SU-DHL-6 (cell line): Measurements from ENCODE around the gene TMEM184C.
A peak's percentile ranks its signal among the peaks of the same experiment; 100 is the strongest.

Experiments used
- H2AFZ ChIP-seq: fragments of 200-600 bp; sonication (generic); 2 replicates; pipeline ENCODE4 v1.6.1; 2014; ENCODE audit warnings: low read depth, mild to moderate bottlenecking, moderate library complexity, mixed read lengths, antibody characterized with exemption, low read length; ENCODE audit not compliant: severe bottlenecking
- H3F3A ChIP-seq: fragments of 200-600 bp; shearing (Covaris generic); 2 replicates; pipeline ENCODE4 v1.6.0; 2016; ENCODE audit warnings: antibody characterized with exemption, mild to moderate bottlenecking; ENCODE audit not compliant: insufficient read depth
- H3K27ac ChIP-seq: fragments of 200-600 bp; sonication (generic); 2 replicates; pipeline ENCODE4 v1.5.1; 2016; ENCODE audit warnings: low read depth, mild to moderate bottlenecking, low read length, moderate library complexity, mixed read lengths
- H3K27me3 ChIP-seq: fragments of 200-600 bp; sonication (generic), shearing (Covaris generic); 2 replicates; pipeline ENCODE4 v1.6.0; 2014; ENCODE audit warnings: mild to moderate bottlenecking, low read length
- H3K36me3 ChIP-seq: fragments of 200-600 bp; sonication (generic); 2 replicates; pipeline ENCODE4 v1.6.1; 2014; ENCODE audit warnings: mild to moderate bottlenecking, low read length, mixed read lengths
- H3K4me2 ChIP-seq: fragments of 300-600, 200-600 bp; shearing (Covaris generic), sonication (generic); 2 replicates; pipeline ENCODE4 v1.6.0; 2014; ENCODE audit warnings: low read length, low read depth, mild to moderate bottlenecking; ENCODE audit not compliant: poor library complexity, severe bottlenecking
- H3K4me3 ChIP-seq: fragments of 200-600 bp; sonication (generic); 2 replicates; pipeline ENCODE4 v1.5.1; 2014; ENCODE audit warnings: antibody characterized with exemption, low read length, mild to moderate bottlenecking, mixed read lengths; ENCODE audit not compliant: insufficient read depth, poor library complexity, severe bottlenecking
- H3K79me2 ChIP-seq: fragments of 200-600 bp; sonication (generic); 2 replicates; pipeline ENCODE4 v1.6.1; 2014; ENCODE audit warnings: mild to moderate bottlenecking, low read length, moderate library complexity; ENCODE audit not compliant: insufficient read depth
- H3K9ac ChIP-seq: fragments of 200-600 bp; sonication (generic); 2 replicates; pipeline ENCODE4 v1.7.0; 2014; ENCODE audit warnings: mild to moderate bottlenecking, low read length
- H3K9me2 ChIP-seq: fragments of 200-600 bp; sonication (generic); replicated peaks from 2 replicates; pipeline ENCODE4 v1.6.1; 2014; ENCODE audit warnings: low read length; ENCODE audit not compliant: insufficient read depth
- H3K9me3 ChIP-seq: fragments of 200-600 bp; sonication (generic); 2 replicates; pipeline ENCODE4 v1.6.1; 2014; ENCODE audit warnings: low read length, mixed read lengths; ENCODE audit not compliant: insufficient read depth
- H4K20me1 ChIP-seq: fragments of 200-600 bp; sonication (generic); 2 replicates; pipeline ENCODE4 v1.6.1; 2014; ENCODE audit warnings: low read depth, mild to moderate bottlenecking, antibody characterized with exemption, low read length, moderate library complexity, mixed read lengths
- EZH2phosphoT487 ChIP-seq: fragments of 200-600 bp; sonication (generic), shearing (Covaris generic); conservative IDR thresholded peaks from 2 replicates; pipeline ENCODE4 v1.6.1; 2018; ENCODE audit warnings: mild to moderate bottlenecking, antibody characterized with exemption, low read length, moderate library complexity, mixed read lengths
- TF ChIP-seq, protein P1 (sequence below): fragments of 200-600 bp; sonication (generic); IDR thresholded peaks from one replicate; pipeline ENCODE4 v1.5.1; 2017; ENCODE audit warnings: antibody characterized with exemption, mild to moderate bottlenecking, low read length, moderate library complexity; ENCODE audit not compliant: insufficient read depth, poor library complexity, severe bottlenecking

TMEM184C gene

DNA sequence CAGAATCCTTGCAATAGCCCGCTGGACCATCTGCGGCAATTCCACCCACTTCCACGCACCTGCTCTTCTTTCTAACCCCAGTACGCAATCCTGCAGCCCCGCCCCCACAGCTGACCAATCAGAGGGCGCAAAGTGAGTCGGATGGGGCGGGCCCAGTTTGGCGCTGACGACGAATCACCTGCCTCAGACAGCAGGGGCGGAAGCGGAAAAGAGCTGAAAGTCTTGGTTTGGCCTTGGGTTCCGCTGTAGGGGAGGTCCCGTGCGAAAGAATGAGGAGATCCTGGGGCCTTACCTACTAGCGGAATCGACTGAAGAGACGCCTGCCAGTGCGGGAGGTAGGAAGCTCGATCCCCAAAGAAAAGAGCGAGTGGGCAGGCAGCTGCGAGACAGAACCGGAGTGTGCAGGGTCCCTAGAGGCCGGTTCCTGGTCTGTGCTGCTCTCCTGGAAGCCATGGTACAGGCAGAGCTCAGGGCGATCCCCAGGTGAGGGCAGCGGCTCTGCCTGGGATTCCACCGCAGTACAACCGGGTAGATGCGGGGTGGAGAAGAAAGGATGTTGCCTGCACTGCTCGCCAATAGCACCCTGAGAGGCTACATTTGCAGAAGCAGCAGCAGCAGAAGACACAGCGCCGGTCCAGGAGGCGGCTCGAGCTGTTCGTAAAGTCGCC lies at the start of gene TMEM184C:
Gene TMEM184C, plus strand, starts transcription at position 225 of the 668 bp plus-strand sequence. CDS start 560 bp downstream, outside the sequence.
- H3K9me3 ChIP-seq = no peaks in the 10 kb centered on the region
- H3K4me2 ChIP-seq = peak within 1 kb of the TSS; percentile 91
- H3K9ac ChIP-seq = peak within 1 kb of the TSS; percentile 80
- peak within 1 kb of the TSS; percentile 75 for H3K27ac ChIP-seq
- H3K4me3 ChIP-seq = peak within 1 kb of the TSS; percentile 94
- H3K27me3 ChIP-seq = no peaks in the 10 kb centered on the region
- no peaks in the 10 kb centered on the region for H3K36me3 ChIP-seq
- H4K20me1 ChIP-seq = no peaks in the 10 kb centered on the region
- peaks cover 7% of the 10 kb centered on the region; the same call in 1 of the 2 replicates for H3F3A ChIP-seq
- TF ChIP-seq EZH2phosphoT487 = no peak
- TF ChIP-seq, protein P1, sequence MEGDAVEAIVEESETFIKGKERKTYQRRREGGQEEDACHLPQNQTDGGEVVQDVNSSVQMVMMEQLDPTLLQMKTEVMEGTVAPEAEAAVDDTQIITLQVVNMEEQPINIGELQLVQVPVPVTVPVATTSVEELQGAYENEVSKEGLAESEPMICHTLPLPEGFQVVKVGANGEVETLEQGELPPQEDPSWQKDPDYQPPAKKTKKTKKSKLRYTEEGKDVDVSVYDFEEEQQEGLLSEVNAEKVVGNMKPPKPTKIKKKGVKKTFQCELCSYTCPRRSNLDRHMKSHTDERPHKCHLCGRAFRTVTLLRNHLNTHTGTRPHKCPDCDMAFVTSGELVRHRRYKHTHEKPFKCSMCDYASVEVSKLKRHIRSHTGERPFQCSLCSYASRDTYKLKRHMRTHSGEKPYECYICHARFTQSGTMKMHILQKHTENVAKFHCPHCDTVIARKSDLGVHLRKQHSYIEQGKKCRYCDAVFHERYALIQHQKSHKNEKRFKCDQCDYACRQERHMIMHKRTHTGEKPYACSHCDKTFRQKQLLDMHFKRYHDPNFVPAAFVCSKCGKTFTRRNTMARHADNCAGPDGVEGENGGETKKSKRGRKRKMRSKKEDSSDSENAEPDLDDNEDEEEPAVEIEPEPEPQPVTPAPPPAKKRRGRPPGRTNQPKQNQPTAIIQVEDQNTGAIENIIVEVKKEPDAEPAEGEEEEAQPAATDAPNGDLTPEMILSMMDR = no peak
- H3K79me2 ChIP-seq = peaks cover 50% of the 10 kb centered on the region
- H2AFZ ChIP-seq = peak within 1 kb of the TSS; percentile 91
- H3K9me2 ChIP-seq = no peaks in the 10 kb centered on the region

DNA sequence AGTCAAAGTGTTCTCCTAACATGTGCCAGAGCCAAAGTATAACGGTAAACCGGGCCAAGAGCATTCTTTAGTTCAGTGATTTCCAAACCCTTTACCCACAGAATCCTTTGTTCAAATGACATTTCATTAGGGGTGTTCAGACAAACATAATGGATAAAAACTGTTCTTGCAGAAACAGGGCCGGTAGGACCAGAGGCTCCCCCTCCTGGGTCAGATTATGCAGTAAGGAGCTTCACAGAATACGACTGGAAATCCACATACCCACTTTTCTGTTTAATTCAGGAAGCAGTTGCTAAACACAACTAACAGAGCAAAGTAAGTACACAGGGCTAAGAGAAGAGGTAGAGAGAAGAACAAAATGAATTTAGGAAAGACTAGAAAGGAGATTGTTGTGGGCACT lies 46.6 kb upstream of the TMEM184C start:
- no peak overlapping the region for H3K27ac ChIP-seq
- no peak overlapping the region for H3K4me2 ChIP-seq
- H3K9me3 ChIP-seq = no peaks in the 10 kb centered on the region
- no peak overlapping the region for H3K4me3 ChIP-seq
- H3F3A ChIP-seq = no peaks in the 10 kb centered on the region
- no peaks in the 10 kb centered on the region for H3K36me3 ChIP-seq
- H4K20me1 ChIP-seq = no peaks in the 10 kb centered on the region
- H3K9me2 ChIP-seq = no peaks in the 10 kb centered on the region
- no peak overlapping the region for H3K9ac ChIP-seq
- no peaks in the 10 kb centered on the region for H3K79me2 ChIP-seq
- no peak overlapping the region for H2AFZ ChIP-seq
- H3K27me3 ChIP-seq = no peaks in the 10 kb centered on the region
- TF ChIP-seq EZH2phosphoT487 = no peak
- TF ChIP-seq, protein P1 = no peak

DNA sequence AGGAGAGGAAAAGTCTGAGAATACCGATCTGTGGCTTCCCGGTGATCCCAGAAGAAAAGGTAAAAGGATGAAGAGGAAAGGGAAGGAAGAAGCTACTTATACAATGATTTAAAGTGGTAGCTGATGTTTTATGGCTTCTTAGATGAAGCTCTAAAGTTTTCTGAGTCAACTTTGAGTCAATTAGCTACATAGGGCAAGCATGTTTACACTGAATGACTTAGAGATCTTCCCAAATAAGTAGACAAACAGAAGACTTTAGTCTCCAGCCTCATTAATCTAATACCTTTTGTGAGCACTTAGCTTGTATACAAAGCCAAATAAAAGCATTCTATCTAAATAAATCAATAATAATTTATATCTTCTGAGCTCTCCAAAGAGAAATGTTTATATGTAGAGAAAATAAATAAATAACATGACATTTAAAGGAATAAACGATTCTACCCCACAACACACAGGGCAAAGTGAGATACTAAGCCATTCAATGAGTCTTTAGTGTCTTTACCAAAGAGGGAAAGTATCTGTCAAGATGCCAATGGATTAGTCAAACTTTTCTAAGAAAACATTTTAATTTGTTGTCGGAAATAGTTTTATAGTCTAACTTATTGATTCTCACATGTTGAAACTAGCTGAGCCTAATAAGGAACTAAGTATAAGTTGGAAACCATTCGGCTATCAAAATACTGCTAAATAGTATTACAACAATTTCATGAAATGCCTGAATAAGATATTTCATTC lies 46.0 kb upstream of the TMEM184C start:
- H3K9me3 ChIP-seq = no peaks in the 10 kb centered on the region
- no peak overlapping the region for H3K27ac ChIP-seq
- no peak overlapping the region for H3K4me2 ChIP-seq
- TF ChIP-seq, protein P1 = no peak
- TF ChIP-seq EZH2phosphoT487 = no peak
- H3K9me2 ChIP-seq = no peaks in the 10 kb centered on the region
- H3K79me2 ChIP-seq = no peaks in the 10 kb centered on the region
- no peak overlapping the region for H3K9ac ChIP-seq
- H3K27me3 ChIP-seq = no peaks in the 10 kb centered on the region
- H2AFZ ChIP-seq = no peak overlapping the region
- no peak overlapping the region for H3K4me3 ChIP-seq
- H3F3A ChIP-seq = no peaks in the 10 kb centered on the region
- H3K36me3 ChIP-seq = no peaks in the 10 kb centered on the region
- H4K20me1 ChIP-seq = no peaks in the 10 kb centered on the region
